Amniotic epithelial cell (primary cell): ENCODE results near the gene PLPP2.
"Not testable (repeated sequence)": the region's sequence is repeated elsewhere in the genome, so short reads cannot be mapped to it uniquely, and the experiment has no call there.

Source experiments
- DNase-seq: peaks from one replicate; pipeline ENCODE4 v3.0.0-alpha.2; 2010; ENCODE audit warnings: low read depth

The PLPP2 gene

GRCh38 chr19:269241-269640 lies 22.0 kb downstream of the PLPP2 start:
- no peak for DNase-seq

DNA sequence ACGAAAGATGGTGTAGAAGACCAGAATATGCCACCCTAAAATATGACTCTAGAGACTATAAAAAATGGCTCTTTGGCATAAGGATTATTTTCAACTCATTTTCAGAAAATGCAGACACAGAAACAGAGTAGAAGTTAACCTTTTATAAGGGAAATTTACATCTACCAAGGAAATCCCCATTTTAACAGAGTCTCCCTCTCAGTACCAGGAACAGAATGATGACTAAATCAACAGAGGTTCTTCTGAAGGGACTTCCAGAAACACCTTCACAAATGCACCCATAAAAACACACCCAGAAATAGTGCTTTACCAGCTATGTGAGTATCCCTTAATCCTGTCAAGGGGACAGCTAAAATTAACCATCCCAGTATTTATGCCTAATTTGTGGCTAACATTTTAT lies 29.1 kb downstream of the PLPP2 start:
- DNase-seq = no peak

GRCh38 chr19:256804-257203 lies 34.4 kb downstream of the PLPP2 start:
- DNase-seq = not testable (repeated sequence)

DNA sequence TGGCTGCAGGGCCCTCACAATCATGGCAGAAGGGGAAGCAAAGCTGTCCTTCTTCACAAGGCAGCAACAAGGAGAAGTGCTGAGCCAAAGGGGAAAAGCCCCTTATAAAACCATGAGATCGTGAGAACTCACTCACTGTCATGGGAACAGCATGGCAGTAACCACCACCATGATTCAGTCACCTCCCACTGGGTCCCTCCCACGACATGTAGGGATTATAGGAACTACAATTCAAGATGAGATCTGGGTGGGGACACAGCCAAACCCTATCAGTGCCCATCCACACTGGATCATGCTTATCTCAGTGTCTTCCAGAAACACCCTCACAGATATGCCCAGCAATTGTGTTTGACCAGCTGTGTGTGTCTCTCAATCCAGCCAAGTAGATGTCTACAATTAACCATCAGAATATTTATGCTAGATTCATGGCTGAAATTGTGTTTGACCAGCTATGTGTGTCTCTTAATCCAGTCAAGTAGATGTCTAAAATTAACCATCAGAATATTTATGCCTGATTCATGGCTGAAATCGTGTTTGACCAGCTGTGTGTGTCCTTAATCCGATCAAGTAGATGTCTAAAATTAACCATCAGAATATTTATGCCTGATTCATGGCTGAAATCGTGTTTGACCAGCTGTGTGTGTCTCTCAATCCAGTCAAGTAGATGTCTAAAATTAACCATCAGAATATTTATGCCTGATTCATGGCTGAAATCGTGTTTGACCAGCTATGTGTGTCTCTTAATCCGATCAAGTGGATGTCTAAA lies 38.6 kb downstream of the PLPP2 start:
- not testable (repeated sequence) for DNase-seq

DNA sequence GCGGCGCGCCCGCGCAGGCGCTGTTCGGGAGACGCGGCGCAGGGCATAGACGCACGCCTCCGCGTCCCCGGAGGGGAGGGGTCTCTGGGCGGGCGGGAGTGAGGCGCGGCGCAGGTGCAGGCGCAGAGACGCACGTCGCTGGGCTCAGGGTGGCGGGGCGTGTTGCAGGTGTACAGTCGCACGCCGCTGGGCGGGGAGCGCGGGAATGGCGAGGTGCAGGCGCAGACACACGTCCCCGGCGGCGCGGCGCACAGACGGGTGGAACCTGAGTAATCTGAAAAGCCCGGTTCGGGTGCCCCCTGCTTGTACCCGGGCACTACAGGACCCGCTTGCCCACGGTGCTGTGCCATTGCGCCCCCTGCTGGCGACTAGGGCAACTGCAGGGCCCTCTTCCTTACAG lies 44.7 kb downstream of the PLPP2 start:
- no peak for DNase-seq

GRCh38 chr19:245900-246299 lies 45.3 kb downstream of the PLPP2 start:
- DNase-seq = not testable (repeated sequence)

DNA sequence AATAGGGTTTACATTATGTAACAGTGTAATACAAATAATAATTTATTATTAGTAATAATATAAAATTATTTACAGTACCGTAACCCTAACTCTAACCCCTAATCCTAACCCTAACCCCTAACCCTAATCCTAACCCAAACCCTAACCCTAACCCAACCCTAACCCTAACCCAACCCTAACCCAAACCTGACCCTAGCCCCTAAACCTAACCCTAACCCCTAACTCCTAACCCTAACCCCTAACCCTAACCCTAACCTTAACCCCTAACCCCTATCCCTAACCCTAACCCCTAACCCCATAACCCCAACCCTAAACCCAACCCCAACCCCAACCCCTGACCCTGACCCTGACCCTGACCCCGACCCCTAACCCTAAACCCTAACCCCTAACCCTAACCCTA lies 45.7 kb downstream of the PLPP2 start:
- no peak for DNase-seq
